ENCODE data around the gene CWC27. TPM values are rescaled to one million over a fixed set of nuclear protein-coding genes. Genes with fewer than 3 reads are reported as not detected.
"Not testable (repeated sequence)": the region's sequence is repeated elsewhere in the genome, so short reads cannot be mapped to it uniquely, and the experiment has no call there.

Gene CWC27
- total RNA-seq, 1 donor from 2014 or later, result 12.7 TPM

- no peak for DNase-seq (ENCODE audit: extremely low read depth, low read depth, low spot score)
Observed at GRCh38 chr5:64786372-64786771, 17.6 kb downstream of the CWC27 start.

GRCh38 chr5:64788156-64788555 is 19.4 kb downstream of the CWC27 start:
- no peak for DNase-seq (ENCODE audit: extremely low read depth, low read depth, low spot score)

DNA sequence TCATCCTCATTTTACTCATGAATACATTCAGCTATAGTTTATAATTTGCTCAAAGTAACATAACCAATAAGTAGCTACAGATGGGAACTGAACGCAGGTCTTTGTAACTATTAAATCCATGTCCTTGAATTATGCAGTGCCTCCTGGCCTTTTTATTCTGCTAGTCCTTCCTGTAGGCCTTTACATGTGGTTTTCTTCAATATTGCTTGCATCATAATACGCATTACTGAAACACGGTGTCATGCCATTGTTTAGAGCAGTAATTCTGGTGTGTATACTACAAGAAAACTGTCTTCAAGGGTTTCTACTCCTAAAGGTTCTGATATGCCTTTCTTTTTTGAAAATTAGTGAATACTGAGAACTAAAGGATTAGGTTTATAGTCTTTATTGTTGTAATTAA is 20.7 kb downstream of the CWC27 start:
- DNase-seq (ENCODE audit: extremely low read depth, low read depth, low spot score), result no peak

GRCh38 chr5:64790210-64790609 is 21.5 kb downstream of the CWC27 start:
- DNase-seq (ENCODE audit: extremely low read depth, low read depth, low spot score), result no peak

GRCh38 chr5:64792469-64792868 is 23.7 kb downstream of the CWC27 start:
- no peak for DNase-seq (ENCODE audit: extremely low read depth, low read depth, low spot score)

- no peak for DNase-seq (ENCODE audit: extremely low read depth, low read depth, low spot score)
Observed at GRCh38 chr5:64794053-64794770, 25.5 kb downstream of the CWC27 start.

- DNase-seq (ENCODE audit: extremely low read depth, low read depth, low spot score), result no peak
Observed at GRCh38 chr5:64796301-64796700, 27.6 kb downstream of the CWC27 start.

DNA sequence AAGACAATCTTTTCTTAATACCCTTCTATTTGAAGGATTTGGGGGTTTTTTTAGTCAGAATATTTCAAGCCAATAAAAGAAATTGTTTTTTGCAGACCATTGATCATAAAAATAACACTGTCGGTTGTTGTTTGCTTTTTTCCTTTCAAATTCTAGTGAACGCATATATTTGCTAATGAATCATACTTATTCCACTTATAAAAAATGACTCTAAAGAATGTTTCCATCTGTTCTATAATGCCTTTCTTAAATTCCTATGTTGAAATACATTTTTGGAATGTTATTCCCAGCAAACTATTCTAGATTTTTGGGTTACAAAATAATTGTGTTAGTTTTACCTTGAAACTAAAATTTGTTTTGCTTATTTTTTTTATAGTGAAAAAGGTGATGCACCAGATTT is 32.2 kb downstream of the CWC27 start:
- DNase-seq (ENCODE audit: extremely low read depth, low read depth, low spot score), result no peak

DNA sequence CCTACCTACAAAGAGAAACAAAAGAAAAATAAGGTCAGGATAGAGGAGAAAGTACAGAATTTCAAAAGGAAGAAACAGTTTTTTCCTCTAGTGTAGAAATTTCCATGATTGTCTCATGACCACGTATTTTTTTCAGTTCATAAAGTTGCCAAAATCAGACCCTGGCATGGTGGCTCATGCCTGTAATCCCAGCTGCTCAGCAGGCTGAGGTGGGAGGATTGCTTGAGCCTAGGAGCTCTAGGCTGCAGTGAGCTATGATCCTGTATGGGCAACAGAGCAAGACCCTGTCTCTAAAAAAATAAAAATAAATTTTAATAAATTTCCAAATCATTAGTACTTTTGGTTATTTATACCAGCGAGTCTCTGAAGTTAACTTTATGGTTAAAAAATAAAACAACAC is 37.8 kb downstream of the CWC27 start:
- no peak for DNase-seq (ENCODE audit: extremely low read depth, low read depth, low spot score)

GRCh38 chr5:64807520-64807919 is 38.8 kb downstream of the CWC27 start:
- DNase-seq (ENCODE audit: extremely low read depth, low read depth, low spot score), result no peak

DNA sequence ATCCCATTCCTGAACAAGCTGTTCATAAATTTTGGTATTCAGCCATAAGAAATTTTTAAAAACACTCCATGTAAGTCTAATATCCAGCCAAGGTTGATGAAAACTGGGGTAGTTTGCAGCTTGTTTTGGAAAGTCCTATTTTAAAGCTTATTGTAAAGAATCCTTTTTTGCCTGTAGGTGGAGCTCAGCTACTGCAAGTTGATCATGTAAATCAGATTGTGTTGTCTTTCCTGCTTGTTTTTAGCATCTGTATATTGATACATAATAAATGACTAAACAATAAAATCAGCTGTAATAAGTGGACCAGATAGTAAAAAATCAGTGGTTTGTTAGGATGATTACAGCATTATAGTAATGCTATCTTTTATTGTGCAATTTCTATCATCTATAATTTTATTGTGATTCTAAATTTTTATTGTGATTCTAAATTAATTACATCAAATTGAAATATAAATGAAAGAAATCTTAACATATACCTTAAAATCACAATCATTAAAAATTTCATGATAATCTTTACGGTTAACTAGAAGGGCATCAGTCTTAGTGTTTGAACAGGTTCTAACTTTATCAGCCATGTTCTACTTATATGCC is 42.4 kb downstream of the CWC27 start:
- no peak for DNase-seq (ENCODE audit: extremely low read depth, low read depth, low spot score)

- no peak for DNase-seq (ENCODE audit: extremely low read depth, low read depth, low spot score)
Observed at GRCh38 chr5:64814073-64814472, 45.3 kb downstream of the CWC27 start.

DNA sequence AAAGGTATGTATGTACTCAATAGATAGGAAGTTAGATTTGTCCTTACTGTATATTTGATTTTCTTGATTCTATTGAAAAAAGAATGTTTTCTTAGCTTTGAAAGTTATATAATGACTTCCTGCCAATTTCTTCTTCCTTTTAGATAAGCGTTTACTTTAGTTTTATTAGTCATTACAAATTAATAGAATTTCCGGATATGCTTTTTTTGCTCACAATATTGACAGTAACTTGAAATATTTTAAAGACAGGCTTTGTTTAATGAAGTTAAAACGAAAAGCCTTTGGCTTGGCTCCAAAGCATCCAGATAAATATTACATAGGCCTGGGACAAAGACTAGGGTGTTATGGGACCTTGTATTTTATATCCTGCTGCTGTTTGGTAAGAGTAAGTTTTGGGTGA is 49.5 kb downstream of the CWC27 start:
- no peak for DNase-seq (ENCODE audit: extremely low read depth, low read depth, low spot score)

GRCh38 chr5:64819345-64819744 is 50.6 kb downstream of the CWC27 start:
- not testable (repeated sequence) for DNase-seq (ENCODE audit: extremely low read depth, low read depth, low spot score)

DNA sequence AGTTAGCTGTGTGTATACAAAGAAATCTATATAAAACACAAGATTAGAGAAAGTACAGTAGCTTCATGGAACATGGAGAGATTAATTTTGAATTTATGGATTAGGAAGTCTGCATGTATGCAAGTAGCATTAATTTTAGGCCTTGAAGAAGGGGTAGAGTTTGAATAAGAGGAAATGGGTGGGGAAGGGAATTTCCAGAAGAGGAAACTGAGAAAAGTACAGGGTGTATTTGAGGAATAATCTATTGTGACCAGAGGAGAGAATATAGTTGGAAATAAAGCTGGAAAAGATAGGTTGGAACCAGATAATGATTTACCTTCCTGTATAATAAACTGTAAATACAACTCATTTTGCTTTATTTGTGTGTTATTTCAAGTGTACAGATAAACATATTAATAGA is 53.6 kb downstream of the CWC27 start:
- no peak for DNase-seq (ENCODE audit: extremely low read depth, low read depth, low spot score)

DNA sequence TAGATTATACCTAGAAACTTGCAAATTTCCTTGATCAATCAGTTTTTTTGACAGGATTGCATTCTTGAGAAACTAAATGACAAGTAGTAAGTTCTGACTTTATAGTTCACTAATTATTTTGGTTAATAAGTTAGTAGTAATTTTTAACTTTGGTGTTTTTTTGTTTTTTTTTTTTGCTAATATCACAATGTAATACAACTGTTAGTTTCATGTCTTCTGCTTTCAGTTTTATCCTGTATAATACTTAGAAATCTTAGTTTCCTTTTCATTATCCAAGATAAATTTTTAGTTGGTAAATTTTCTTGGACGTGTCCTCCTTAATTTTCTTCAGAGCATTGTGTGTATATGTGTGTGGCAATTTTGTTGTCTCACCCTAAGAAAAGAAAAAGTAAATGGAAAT is 57.8 kb downstream of the CWC27 start:
- DNase-seq (ENCODE audit: extremely low read depth, low read depth, low spot score), result no peak

DNA sequence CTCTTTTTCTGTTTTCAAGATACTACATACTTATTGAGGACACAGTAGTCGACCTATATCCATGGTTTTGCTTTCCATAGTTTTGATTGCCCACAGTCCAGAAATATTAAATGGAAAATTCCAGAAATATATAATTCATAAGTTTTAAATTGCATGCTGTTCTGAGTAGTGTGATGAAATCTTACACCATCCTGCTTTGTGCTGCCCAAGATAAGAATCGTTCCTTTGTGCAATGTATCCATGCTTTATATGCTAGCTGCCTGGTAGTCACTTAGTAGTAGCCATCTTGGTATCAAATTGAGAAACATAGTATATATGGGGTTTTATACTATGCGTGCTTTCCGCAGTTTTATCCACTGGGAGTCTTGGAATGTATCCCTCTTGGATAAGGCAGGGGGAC is 59.0 kb downstream of the CWC27 start:
- DNase-seq (ENCODE audit: extremely low read depth, low read depth, low spot score), result no peak

DNA sequence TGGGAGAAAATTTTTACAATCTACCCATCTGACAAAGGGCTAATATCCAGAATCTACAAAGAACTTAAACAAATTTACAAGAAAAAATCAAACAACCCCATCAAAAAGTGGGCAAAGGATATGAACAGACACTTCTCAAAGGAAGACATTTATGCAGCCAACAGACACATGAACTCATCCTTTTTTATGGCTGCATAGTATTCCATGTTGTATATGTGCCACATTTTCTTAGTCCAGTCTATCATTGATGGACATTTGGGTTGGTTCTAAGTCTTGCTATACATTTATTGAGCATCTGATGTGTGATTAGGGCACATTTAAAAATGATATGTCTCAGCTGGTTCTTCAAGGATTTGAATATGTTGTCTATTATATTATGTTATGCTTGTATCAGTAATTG is 61.9 kb downstream of the CWC27 start:
- not testable (repeated sequence) for DNase-seq (ENCODE audit: extremely low read depth, low read depth, low spot score)

DNA sequence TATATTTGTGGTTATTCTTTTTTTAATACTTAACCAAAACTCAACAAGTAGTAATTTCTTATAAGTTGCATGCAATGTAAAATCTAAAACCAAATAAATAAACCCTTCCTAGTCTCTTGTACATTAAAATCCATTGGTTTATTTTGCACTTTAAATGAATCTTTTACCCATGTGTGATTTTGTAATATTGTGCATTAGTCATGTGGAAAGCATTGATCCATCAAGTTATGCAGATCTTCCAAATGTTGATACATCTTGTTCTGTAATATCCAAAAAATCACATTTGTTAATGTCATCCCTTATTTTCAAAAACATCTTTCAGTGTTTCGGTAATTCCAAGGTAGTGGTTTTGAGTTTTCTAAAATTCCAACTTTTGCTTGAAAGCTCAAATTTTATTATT is 63.3 kb downstream of the CWC27 start:
- no peak for DNase-seq (ENCODE audit: extremely low read depth, low read depth, low spot score)

DNA sequence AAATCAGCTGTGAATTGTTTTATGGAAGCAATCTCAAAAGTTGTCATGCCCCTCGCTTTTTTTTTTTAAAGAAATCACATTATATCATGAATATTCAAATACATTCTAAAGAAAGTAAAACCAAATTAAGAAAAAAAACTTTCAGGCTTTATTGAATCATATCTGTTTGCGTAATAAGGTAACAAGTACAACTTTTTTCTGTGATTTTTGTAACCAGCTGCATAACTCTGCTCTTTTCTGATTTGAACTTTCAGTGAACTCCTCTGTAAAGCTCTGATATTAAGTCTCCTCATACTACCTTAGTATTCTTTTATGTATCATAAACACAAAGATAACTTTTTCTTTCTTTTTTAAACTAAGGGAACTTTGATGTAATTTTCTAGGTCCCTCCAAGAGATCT is 65.3 kb downstream of the CWC27 start:
- DNase-seq (ENCODE audit: extremely low read depth, low read depth, low spot score), result no peak

DNA sequence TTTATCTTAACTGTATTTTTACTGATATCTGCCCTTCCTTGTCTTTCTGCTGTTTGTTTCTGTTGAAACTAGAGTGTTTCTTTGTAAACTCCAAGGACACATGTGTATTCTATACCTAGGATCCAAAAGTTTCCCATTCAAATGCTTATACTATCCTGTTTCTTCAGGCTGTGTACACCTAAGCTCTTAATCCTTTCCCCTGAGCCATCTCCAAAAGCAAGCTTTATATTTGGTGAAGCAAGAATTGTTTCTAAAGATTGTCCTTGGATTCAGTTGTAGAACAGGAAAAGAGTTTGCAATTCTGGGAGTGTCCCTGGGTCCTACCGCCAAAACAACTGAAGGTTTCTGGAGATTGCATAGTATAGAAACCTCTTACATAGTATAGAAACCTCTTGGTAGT is 65.9 kb downstream of the CWC27 start:
- no peak for DNase-seq (ENCODE audit: extremely low read depth, low read depth, low spot score)

GRCh38 chr5:64835266-64835665 is 66.5 kb downstream of the CWC27 start:
- DNase-seq (ENCODE audit: extremely low read depth, low read depth, low spot score), result no peak
